Measurements from ENCODE around the gene SRGAP2B. TPM values are rescaled to one million over a fixed set of nuclear protein-coding genes. Genes with fewer than 3 reads are reported as not detected.
"Not testable (repeated sequence)": the region's sequence is repeated elsewhere in the genome, so short reads cannot be mapped to it uniquely, and the experiment has no call there.

The SRGAP2B gene
- total RNA-seq, 1 donor from 2014 or later = 23.3 TPM

DNA sequence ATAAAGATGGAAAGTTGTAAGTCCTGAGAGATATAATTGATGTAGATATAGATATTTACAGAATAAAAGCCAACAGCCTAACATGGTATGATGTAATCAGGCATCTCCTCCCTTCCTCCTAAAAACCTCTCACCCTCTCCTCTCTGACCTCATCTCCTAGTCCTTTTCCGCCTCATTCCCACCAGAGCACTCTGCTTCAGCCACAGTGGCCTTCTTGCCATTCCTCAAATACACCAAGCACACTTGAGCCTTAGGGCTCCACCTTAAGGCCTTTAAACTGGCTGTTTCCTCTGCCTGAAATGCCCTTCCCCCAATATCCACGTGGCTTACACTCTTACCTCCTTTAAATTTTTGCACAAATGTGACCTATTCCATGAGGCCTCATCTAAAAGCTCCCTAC is 75.4 kb downstream of the SRGAP2B start:
- H3K27me3 Mint-ChIP-seq; DNase-seq; CTCF ChIA-PET; intact Hi-C loops (cut with micrococcal nuclease); ATAC-seq (ENCODE audit: low read depth); H3K36me3 Mint-ChIP-seq (ENCODE audit: low read depth); H3K27ac Mint-ChIP-seq; H3K4me3 Mint-ChIP-seq; H3K9me3 Mint-ChIP-seq; POLR2A ChIA-PET; H3K4me1 Mint-ChIP-seq: not testable (repeated sequence)

DNA sequence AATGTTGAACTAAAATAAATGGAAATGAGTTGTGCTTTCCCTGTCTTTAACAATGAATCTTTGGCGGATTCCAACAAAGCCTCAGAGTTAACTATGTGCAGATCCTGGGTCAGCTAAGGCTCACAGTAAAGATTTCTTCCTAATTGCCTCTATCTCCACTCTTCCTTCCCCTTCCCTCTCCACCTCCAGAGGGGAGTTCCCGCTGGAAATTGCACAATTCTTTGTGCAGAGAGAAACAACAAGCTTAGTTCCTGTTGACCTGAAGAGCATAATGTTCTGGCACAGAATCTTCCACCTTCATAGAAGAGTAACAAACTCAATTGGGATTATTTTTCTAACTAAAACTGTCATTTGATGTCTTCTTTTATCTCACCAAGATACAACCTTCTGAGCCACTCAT is 77.4 kb downstream of the SRGAP2B start:
- ATAC-seq (ENCODE audit: low read depth); DNase-seq; H3K36me3 Mint-ChIP-seq (ENCODE audit: low read depth); H3K27ac Mint-ChIP-seq; H3K4me3 Mint-ChIP-seq; POLR2A ChIA-PET; intact Hi-C loops (cut with micrococcal nuclease); H3K27me3 Mint-ChIP-seq; H3K9me3 Mint-ChIP-seq; CTCF ChIA-PET; H3K4me1 Mint-ChIP-seq: not testable (repeated sequence)

DNA sequence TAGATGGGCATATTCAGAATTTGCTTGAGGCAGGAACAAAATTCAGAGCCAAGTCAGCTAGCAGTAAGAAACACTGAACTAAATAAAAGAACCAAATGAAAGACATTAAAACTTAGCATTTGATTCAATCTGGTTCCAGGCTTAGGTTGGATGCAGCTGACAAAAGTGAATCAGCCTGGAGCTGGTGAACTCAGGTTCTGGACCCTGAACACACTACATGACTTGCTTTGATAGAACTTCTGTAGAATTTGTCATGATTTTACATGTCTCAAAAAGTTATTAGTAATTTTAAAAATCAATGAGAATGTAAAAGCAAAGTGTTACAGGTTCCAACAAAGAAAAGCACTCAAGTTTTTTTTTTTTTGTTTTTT is 78.7 kb downstream of the SRGAP2B start:
- POLR2A ChIA-PET, H3K27me3 Mint-ChIP-seq, CTCF ChIA-PET: not testable (repeated sequence)

DNA sequence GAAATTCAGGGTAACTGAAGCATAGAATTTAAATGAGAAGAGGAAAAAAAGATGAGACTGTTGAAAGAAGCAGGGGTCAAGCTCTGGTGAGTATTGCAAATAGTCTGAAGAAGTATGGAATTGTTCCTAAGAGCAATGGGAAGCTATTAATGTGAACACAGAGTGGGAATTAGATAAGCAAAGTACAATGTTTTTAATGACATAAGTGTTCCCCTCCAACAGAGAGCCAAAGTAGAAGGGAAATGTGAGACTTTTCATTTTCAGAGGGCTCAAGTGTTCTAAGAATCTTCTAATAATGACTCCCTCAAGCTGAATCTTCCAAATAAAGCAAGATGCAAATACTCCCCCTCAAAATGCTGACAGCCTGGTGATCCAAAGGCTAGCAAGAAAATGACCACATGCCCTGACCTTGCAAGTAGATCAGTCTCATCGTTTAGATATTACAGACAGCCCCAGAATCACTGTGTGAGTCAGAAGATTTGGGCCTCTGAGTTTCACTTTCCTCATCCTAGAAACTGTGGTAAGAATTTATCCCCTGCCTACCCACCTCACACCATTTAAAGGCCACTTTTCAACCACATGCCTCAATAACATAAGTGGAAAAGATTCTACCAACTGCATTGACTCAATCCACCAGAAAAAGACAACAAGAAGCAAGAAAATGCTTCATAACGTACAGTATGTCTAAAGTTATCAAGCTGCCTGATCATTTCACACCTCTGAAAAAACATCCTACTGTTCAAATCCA is 79.2 kb downstream of the SRGAP2B start:
- CTCF ChIA-PET; POLR2A ChIA-PET; H3K27ac Mint-ChIP-seq; intact Hi-C loops (cut with micrococcal nuclease); H3K9me3 Mint-ChIP-seq; H3K27me3 Mint-ChIP-seq; H3K4me1 Mint-ChIP-seq; H3K4me3 Mint-ChIP-seq; H3K36me3 Mint-ChIP-seq (ENCODE audit: low read depth); DNase-seq: not testable (repeated sequence)
- ATAC-seq (ENCODE audit: low read depth) = peak; percentile 68

More for the DNA sequence above, 78.7 kb downstream of the SRGAP2B start:
- DNase-seq; H3K27ac Mint-ChIP-seq; H3K4me1 Mint-ChIP-seq; H3K9me3 Mint-ChIP-seq; intact Hi-C loops (cut with micrococcal nuclease); H3K4me3 Mint-ChIP-seq; H3K36me3 Mint-ChIP-seq (ENCODE audit: low read depth): not testable (repeated sequence)
- ATAC-seq (ENCODE audit: low read depth) = peak; percentile 30

DNA sequence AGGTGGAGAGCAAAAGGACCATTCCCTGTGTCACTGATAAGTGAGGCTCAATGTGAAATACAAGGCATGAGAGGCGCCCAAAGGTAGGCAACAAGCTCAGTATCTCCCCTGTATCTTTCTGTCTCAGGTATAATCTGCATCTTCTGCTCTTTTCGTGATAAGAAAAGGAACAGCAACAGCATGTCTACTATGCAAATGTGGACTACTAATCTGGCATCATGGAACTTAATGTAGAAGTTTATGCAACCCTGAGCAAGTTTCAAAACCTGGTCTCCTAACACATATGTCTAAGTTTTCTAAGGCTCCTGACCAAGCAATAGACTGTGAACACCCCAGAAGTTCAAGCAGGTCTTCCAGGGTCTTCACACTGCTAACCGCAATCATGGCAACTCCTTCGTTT is 81.8 kb downstream of the SRGAP2B start:
- ATAC-seq (ENCODE audit: low read depth) = peak; percentile 23
- H3K4me3 Mint-ChIP-seq; H3K9me3 Mint-ChIP-seq; H3K4me1 Mint-ChIP-seq; DNase-seq; CTCF ChIA-PET; H3K36me3 Mint-ChIP-seq (ENCODE audit: low read depth); H3K27me3 Mint-ChIP-seq; H3K27ac Mint-ChIP-seq; intact Hi-C loops (cut with micrococcal nuclease); POLR2A ChIA-PET: not testable (repeated sequence)

DNA sequence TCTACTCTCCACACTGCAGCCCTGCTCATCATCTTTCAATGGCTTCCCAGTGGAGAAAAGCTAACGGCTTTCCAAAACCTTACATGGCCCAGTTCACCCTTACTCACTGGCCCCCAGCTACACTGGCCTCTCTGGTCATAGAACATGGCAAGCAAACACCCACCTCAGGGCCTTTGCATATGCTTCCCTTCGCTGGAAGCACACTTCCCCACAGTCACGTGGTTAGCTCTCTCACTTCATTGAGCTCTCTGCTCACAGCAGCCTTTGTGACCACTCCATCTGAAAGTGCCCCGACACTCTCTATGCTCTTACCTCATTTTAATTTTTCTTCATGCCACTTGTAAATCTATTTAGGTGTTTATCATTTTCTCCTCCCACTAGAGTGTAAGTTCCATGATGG is 83.3 kb downstream of the SRGAP2B start:
- H3K36me3 Mint-ChIP-seq (ENCODE audit: low read depth); H3K9me3 Mint-ChIP-seq; DNase-seq; H3K4me1 Mint-ChIP-seq; ATAC-seq (ENCODE audit: low read depth); H3K27ac Mint-ChIP-seq; CTCF ChIA-PET; POLR2A ChIA-PET; H3K27me3 Mint-ChIP-seq; H3K4me3 Mint-ChIP-seq; intact Hi-C loops (cut with micrococcal nuclease): not testable (repeated sequence)

DNA sequence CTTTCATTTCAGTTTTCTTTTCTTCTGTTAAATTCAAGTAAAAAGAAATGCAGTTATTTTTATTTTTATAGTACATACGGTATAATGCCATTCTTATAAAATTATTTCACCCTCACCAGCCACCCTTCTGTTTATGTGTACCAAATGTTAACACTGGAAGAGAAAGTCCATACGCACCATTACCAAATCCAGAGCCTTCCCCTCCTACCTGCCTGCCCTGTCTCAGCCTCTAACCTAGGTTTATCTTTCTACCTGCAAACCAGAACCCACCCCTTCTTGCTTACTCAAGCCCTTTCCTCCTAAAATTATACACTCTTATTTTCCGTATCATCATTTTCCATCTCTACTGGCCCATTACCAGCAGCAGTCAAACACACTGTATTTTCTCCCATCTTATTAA is 84.5 kb downstream of the SRGAP2B start:
- H3K36me3 Mint-ChIP-seq (ENCODE audit: low read depth); H3K4me3 Mint-ChIP-seq; H3K27ac Mint-ChIP-seq; POLR2A ChIA-PET; H3K9me3 Mint-ChIP-seq; intact Hi-C loops (cut with micrococcal nuclease); H3K27me3 Mint-ChIP-seq; CTCF ChIA-PET; ATAC-seq (ENCODE audit: low read depth); DNase-seq; H3K4me1 Mint-ChIP-seq: not testable (repeated sequence)

DNA sequence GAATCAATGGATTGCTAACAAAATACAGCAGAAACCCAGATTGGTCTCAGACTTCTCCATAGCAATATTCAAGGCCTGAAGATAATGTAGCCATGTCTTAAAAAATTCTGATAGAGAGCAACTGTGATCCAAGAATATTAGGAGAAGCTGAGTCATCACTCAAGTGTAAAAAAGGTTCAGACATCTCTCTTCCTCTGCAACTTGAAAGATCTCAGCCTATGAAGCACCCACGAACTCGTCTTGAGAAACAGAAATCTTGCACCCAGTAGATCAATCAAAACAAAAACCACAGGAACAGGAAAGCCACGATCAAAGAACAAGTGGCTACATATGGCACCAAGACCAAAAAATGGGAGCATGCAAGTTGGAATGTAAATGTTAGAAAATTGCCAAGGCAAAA is 85.2 kb downstream of the SRGAP2B start:
- POLR2A ChIA-PET; H3K36me3 Mint-ChIP-seq (ENCODE audit: low read depth); intact Hi-C loops (cut with micrococcal nuclease); CTCF ChIA-PET; H3K4me1 Mint-ChIP-seq; ATAC-seq (ENCODE audit: low read depth); H3K9me3 Mint-ChIP-seq; DNase-seq; H3K27me3 Mint-ChIP-seq: not testable (repeated sequence)
- Mint-ChIP-seq H3K4me3 (peak overlapping the region; percentile 72), H3K27ac (peak overlapping the region; percentile 59)

DNA sequence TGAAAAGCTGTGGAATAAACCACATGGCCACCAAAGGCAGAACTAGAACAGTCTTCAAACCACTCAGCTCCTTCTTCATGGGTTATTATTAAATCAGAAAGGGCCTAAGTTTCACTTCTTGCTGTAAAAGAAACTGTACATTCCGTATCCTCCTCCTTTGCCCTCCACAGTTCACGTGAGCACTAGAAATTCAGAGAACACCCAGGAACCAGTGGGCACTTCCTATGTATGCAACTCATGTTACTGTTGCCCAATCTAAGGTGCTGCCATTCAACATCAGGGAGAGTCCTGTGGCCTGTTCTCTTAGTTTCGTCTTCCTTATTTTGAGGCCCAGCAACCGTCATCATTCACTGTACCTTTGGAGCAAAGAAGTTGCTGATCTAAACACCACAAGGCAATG is 86.7 kb downstream of the SRGAP2B start:
- H3K27ac Mint-ChIP-seq; CTCF ChIA-PET; H3K27me3 Mint-ChIP-seq; intact Hi-C loops (cut with micrococcal nuclease); H3K4me3 Mint-ChIP-seq; H3K4me1 Mint-ChIP-seq; POLR2A ChIA-PET; H3K36me3 Mint-ChIP-seq (ENCODE audit: low read depth); H3K9me3 Mint-ChIP-seq; DNase-seq: not testable (repeated sequence)
- peak; percentile 81 for ATAC-seq (ENCODE audit: low read depth)

DNA sequence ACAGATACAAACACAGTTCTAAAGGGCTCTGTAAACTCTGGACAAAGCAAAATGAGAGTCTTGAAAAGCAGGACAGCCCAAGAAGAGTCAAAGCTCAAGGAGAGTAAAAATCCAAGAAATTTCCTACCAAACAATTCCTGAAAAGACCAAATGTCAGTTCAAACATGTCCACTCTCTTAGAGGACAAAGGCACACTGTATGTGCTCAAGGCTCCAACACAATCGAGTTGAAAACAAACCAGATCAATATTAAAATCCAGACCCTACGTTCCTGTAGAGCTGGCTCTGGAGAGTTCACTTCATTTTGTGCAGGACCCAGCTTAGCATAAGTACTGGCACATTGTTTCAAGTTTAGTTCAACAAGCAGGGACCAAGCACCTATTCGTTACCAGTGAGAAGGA is 90.0 kb downstream of the SRGAP2B start:
- H3K36me3 Mint-ChIP-seq (ENCODE audit: low read depth); H3K4me3 Mint-ChIP-seq; H3K27me3 Mint-ChIP-seq; H3K27ac Mint-ChIP-seq; DNase-seq; intact Hi-C loops (cut with micrococcal nuclease); POLR2A ChIA-PET; H3K9me3 Mint-ChIP-seq; CTCF ChIA-PET; H3K4me1 Mint-ChIP-seq; ATAC-seq (ENCODE audit: low read depth): not testable (repeated sequence)

DNA sequence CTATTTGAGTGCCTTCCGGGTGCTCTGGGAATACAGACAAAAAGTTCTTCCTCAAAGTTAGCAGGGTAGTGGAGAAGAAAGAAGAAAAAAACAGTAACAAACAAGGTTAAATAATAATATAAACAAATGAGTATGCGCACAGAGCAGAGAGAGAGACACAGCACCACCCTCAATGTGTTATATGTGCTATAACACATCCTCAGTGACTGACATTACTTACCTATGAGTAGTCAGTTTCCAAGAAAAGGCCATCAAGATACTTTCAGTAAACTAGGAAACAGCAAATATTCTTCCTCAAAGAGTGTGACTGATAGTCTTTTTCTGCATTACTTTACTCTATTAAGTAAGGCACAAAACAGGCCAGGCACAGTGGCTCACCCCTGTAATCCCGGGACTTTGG is 93.7 kb downstream of the SRGAP2B start:
- ATAC-seq (ENCODE audit: low read depth); H3K27me3 Mint-ChIP-seq; H3K27ac Mint-ChIP-seq; DNase-seq; H3K36me3 Mint-ChIP-seq (ENCODE audit: low read depth); H3K4me3 Mint-ChIP-seq; CTCF ChIA-PET; POLR2A ChIA-PET; intact Hi-C loops (cut with micrococcal nuclease); H3K4me1 Mint-ChIP-seq; H3K9me3 Mint-ChIP-seq: not testable (repeated sequence)

DNA sequence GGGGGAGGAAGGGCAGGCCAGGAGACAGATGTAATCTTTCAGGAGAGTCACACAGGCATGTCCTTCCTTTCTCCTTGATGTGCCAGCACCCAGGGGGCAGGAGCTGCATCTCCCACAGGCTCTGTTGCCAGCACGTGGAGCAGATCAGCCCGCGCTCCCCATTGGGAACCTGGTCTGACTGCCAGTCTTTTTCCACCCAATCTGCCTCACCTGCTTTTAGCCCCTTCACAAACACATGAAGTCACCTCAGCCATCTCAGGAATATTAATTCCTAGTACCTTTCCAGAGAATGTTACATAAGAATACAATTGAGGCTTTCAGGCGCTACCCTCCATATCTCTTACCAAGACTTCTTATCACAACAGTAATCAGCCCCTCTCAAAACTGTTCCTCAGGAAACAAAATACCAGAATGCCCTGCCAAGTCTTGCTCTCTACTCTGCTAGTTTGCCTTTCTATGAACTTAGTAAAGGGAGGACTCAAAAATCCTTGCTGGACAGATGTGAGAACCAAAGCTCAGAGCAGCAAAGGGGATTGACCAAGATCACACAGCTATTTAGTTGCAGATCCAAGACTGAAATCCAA is 94.3 kb downstream of the SRGAP2B start:
- ATAC-seq (ENCODE audit: low read depth); DNase-seq; CTCF ChIA-PET; H3K9me3 Mint-ChIP-seq; H3K27me3 Mint-ChIP-seq; POLR2A ChIA-PET; H3K4me3 Mint-ChIP-seq; H3K4me1 Mint-ChIP-seq; H3K36me3 Mint-ChIP-seq (ENCODE audit: low read depth); intact Hi-C loops (cut with micrococcal nuclease); H3K27ac Mint-ChIP-seq: not testable (repeated sequence)

All from activated B cell treated with CpG ODN at 0.5 μM for 24 hours (primary cell).